ENCODE measurements around the gene PTTG1IP. TPM values are rescaled to one million over a fixed set of nuclear protein-coding genes. Genes with fewer than 3 reads are reported as not detected.

Gene PTTG1IP
- polyA plus RNA-seq, 10 donors: 116 to 144 (median 127) TPM

GRCh38 chr21:44848821-44849521 is 24.5 kb downstream of the PTTG1IP start:
- DNase-seq: no peak

- DNase-seq: no peak
These were observed 26.0 kb downstream of the PTTG1IP start for GRCh38 chr21:44847261-44848056.

GRCh38 chr21:44846485-44847260 is 26.8 kb downstream of the PTTG1IP start:
- peak in 2 of 3 donors; percentile 26 to 68 for DNase-seq

GRCh38 chr21:44846224-44846484 is 27.3 kb downstream of the PTTG1IP start:
- DNase-seq: no peak

GRCh38 chr21:44845418-44846223 is 27.9 kb downstream of the PTTG1IP start:
- DNase-seq: peak in 2 of 3 donors; percentile 41 to 73

GRCh38 chr21:44844256-44844655 is 29.2 kb downstream of the PTTG1IP start:
- no peak for DNase-seq

- no peak for DNase-seq
These were observed 30.6 kb downstream of the PTTG1IP start for GRCh38 chr21:44842721-44843445.

- DNase-seq: no peak
These were observed 31.4 kb downstream of the PTTG1IP start for GRCh38 chr21:44842087-44842486.

GRCh38 chr21:44840771-44841170 is 32.7 kb downstream of the PTTG1IP start:
- DNase-seq: no peak

- no peak for DNase-seq
These were observed 34.5 kb downstream of the PTTG1IP start for GRCh38 chr21:44838951-44839350.

GRCh38 chr21:44838039-44838895 is 35.2 kb downstream of the PTTG1IP start:
- no peak for DNase-seq

- DNase-seq: no peak
These were observed 36.0 kb downstream of the PTTG1IP start for GRCh38 chr21:44837537-44837936.

GRCh38 chr21:44836666-44837471 is 36.6 kb downstream of the PTTG1IP start:
- DNase-seq: peak in 2 of 3 donors; percentile 33 to 48

GRCh38 chr21:44836349-44836665 is 37.2 kb downstream of the PTTG1IP start:
- no peak for DNase-seq

GRCh38 chr21:44835647-44835973 is 37.9 kb downstream of the PTTG1IP start:
- no peak for DNase-seq

- no peak for DNase-seq
These were observed 38.4 kb downstream of the PTTG1IP start for GRCh38 chr21:44834951-44835646.

GRCh38 chr21:44834231-44834950 is 39.1 kb downstream of the PTTG1IP start:
- DNase-seq: no peak

- no peak for DNase-seq
These were observed 39.8 kb downstream of the PTTG1IP start for GRCh38 chr21:44833663-44834062.

Measured in muscle of back (tissue), 11 donors.